BJ (cell line): ENCODE data around the gene DDX24. TPM values are rescaled to one million over a fixed set of nuclear protein-coding genes. Genes with fewer than 3 reads are reported as not detected.

Experiments
- CTCF ChIA-PET: fragments of 350-600 bp; formaldehyde crosslinking; extraction: SDS; loops from one replicate; lab custom pipeline; 2021; ENCODE audit warnings: antibody characterized with exemption, inconsistent platforms; lab: Yijun Ruan, JAX
- POLR2A ChIA-PET: fragments of 300-600 bp; sonication (Branson Sonifier 250); formaldehyde crosslinking; extraction: SDS; loops from one replicate; lab custom pipeline; 2021; ENCODE audit warnings: antibody characterized with exemption; lab: Charles Lee
- DNase-seq: peaks from one replicate; pipeline ENCODE4 v3.0.0-alpha.2; 2011; ENCODE audit warnings: low read depth
- H3K27me3 ChIP-seq: 2 replicates; pipeline ENCODE4 v1.6.0; 2011; ENCODE audit warnings: low read length; ENCODE audit not compliant: control insufficient read depth, insufficient read depth
- H3K36me3 ChIP-seq: 2 replicates; pipeline ENCODE4 v1.5.1; 2011; ENCODE audit warnings: low read length; ENCODE audit not compliant: control insufficient read depth, insufficient read depth
- H3K4me3 ChIP-seq: 2 replicates; pipeline ENCODE4 v1.5.1; 2011; ENCODE audit warnings: low read depth, mild to moderate bottlenecking, control low read depth, low read length
- polyA plus RNA-seq: library from polyadenylated mRNA; depleted of rRNA; stranded (reverse); fragments of >200 nt; gene quantifications from 2 replicates; pipeline ENCODE4 v1.2.3, GENCODE V29; 2011
- TF ChIP-seq, protein P1 (sequence below): IDR thresholded peaks from 2 replicates; pipeline ENCODE4 v1.5.1; 2011; ENCODE audit warnings: low read depth, mild to moderate bottlenecking, control low read depth, inconsistent platforms, low read length, moderate library complexity; ENCODE audit not compliant: insufficient read depth

The DDX24 gene
- polyA plus RNA-seq, 1 experiment: 147 TPM

DNA sequence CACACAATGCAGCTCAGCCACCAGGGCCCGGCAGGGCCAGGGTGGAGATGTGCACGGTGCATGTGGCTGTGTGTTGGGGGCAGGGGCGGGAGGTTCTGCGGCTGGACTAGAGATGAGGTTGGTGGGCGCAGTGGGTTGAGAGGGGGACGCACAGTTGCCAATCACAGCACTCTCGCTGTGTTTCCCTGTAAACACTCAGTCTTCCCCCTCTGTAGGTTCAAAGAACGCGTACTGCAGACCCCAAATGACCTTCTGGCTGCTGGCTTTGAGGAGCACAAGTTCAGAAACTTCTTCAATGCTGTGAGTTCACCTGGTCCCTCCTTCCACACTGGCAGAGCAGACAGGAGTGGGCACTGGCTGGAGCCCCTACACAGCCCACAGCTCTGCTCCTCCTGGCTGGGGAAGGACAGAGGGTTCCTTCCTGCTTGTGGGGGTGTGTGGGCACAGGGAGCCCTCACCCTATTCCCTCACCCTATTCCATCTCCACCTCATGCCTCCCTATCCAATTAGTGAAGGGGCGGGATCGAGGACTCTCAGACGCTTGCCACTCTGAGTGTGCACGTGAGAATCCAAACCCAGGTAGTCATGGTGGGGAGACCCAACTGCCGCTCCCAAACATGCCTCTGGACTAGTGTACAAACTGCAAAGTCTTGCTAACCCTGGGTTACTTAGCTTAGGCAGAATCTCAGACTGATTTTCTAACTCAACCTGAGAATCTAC lies 37.1 kb downstream of the DDX24 start:
- no peaks in the 10 kb centered on the region for H3K27me3 ChIP-seq
- TF ChIP-seq, protein P1, sequence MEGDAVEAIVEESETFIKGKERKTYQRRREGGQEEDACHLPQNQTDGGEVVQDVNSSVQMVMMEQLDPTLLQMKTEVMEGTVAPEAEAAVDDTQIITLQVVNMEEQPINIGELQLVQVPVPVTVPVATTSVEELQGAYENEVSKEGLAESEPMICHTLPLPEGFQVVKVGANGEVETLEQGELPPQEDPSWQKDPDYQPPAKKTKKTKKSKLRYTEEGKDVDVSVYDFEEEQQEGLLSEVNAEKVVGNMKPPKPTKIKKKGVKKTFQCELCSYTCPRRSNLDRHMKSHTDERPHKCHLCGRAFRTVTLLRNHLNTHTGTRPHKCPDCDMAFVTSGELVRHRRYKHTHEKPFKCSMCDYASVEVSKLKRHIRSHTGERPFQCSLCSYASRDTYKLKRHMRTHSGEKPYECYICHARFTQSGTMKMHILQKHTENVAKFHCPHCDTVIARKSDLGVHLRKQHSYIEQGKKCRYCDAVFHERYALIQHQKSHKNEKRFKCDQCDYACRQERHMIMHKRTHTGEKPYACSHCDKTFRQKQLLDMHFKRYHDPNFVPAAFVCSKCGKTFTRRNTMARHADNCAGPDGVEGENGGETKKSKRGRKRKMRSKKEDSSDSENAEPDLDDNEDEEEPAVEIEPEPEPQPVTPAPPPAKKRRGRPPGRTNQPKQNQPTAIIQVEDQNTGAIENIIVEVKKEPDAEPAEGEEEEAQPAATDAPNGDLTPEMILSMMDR: no peak
- POLR2A ChIA-PET: interaction anchor here (0.6 kb wide), 1 partner anchor 1632 kb away, joined by 4 read pairs; no protein-coding TSS in a partner anchor
- H3K4me3 ChIP-seq: no peak overlapping the region
- peaks cover 27% of the 10 kb centered on the region for H3K36me3 ChIP-seq
- no peak for DNase-seq
- CTCF ChIA-PET: interaction anchor here (1.2 kb wide), 1 partner anchor 8 kb away, joined by 7 read pairs; no protein-coding TSS in a partner anchor

DNA sequence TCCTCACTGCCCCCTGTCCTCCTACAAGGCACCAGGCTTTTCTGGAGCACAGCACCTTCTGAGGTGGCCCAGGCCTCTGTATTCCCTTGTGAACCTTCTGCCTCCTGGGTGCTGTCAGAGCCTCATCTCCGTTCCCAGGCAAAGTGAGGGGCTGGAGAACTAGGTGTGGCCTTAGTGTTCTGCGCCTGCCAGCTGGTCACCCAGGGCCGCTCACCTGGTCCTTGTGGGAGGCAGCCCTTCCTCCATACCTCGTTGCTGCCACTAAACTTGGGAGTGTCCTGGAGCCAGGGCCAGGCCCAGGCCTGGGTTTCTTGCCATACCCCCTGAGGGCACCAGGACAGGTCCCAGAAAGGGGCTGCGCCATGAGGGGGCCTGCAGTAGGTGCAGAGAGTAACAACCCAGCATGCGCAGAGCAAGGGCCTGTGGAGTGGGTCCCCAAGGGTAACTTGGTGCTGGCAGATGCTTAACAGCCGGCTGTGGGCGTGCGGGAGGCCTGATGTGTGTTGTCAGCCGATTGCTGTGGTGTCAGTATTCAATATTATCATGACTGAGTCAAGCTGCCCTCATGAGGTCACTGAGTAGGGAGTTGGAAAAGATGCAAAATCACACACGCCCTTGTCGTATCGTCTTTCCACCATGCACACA lies 37.8 kb downstream of the DDX24 start:
- no peaks in the 10 kb centered on the region for H3K27me3 ChIP-seq
- CTCF ChIA-PET: interaction anchor here (0.8 to 12.3 kb wide), 2 partner anchors 11 to 96 kb away, joined by 3 to 248 read pairs; no protein-coding TSS in a partner anchor
- DNase-seq: no peak
- TF ChIP-seq, protein P1: no peak
- H3K4me3 ChIP-seq: no peak overlapping the region
- POLR2A ChIA-PET: no interaction called here
- H3K36me3 ChIP-seq: peaks cover 23% of the 10 kb centered on the region

DNA sequence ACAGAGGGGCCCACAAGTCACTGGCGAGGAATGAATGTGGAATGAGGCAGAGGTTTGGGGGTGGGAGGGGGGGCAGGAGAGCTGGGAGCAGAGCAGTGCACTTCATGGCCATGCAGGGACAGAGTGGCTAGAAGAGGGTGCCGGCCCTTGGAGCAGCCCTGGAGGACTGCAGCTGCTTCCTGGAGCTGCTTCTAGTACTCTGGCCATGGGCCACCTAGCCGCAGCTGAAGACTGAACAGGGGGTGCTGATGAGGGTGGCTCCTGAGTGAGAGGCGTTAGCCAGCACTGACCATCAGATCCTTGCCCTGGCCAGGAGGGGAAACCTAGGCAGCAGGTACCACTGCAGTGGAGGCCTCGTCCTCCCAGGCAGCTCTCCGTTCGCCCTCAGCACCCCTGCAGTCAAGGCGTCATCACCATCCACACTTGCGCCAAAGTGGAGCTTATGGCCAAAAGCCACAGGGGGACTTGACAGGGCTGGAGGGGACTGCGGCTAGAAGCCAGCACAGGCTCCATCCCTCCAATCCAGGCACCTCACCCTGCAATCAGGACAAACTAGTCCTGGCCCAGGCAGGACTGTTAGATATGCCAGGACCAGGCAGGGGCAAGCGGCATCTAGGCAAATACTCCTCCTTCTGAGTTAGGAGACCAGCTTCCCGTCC lies 38.4 kb downstream of the DDX24 start:
- no peak overlapping the region for H3K4me3 ChIP-seq
- H3K36me3 ChIP-seq: peaks cover 16% of the 10 kb centered on the region
- ChIA-PET CTCF (interaction anchor here (0.8 to 12.3 kb wide), 3 partner anchors 11 to 97 kb away, joined by 3 to 248 read pairs (median 4); no protein-coding TSS in a partner anchor), POLR2A (no interaction called here)
- no peak for DNase-seq
- H3K27me3 ChIP-seq: no peaks in the 10 kb centered on the region
- TF ChIP-seq, protein P1: no peak

DNA sequence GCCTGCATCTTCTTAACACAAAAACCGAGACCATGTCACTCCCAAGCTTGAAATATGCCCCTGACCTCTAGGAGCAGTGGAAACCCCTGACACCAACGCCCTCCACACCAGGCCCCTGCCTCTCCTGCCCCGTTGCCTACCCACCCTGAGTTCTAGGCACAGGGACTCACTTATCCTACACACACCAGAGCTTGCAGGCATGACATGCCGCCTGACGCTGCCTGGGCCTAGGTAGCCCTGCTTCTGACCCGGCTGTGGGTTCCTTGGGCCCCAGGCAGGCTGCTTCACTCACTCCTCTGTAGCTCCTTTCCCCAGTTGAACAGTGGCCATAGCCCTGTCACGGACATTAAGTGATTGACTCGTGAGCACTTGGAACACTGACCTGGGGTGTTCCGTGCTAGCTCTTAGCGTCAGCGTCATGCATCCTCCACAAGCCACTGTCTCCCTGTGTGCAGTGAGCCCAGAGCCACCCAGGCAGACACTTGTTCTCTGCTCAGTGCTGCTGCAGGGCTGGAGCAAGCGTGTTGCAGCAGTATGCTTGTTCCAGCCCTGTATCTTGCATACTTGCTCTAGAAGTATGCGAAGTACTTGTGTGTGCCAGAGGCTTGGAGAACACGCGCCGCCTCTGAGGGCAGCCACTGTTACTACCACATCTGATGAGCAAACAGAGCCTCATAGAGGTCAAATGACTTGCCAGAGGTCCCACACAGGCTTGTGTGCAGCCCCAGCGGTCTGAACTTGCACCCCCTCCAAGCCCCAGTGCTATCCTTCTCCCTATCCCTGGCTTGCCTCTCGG lies 39.3 kb downstream of the DDX24 start:
- TF ChIP-seq, protein P1: 0 out of 2 replicates have a peak, but pooled peaks have one; percentile 3
- H3K4me3 ChIP-seq: no peak overlapping the region
- no peaks in the 10 kb centered on the region for H3K27me3 ChIP-seq
- DNase-seq: peak; percentile 30
- peaks cover 10% of the 10 kb centered on the region for H3K36me3 ChIP-seq
- CTCF ChIA-PET: interaction anchor here (0.7 to 12.3 kb wide), 3 partner anchors 10 to 98 kb away, joined by 3 to 248 read pairs (median 4); no protein-coding TSS in a partner anchor
- POLR2A ChIA-PET: no interaction called here
